Activated CD8-positive, alpha-beta T cell treated with anti-CD3 and anti-CD28 coated beads for 36 hours (primary cell): ENCODE results near the gene GLB1L2. TPM values are rescaled to one million over a fixed set of nuclear protein-coding genes. Genes with fewer than 3 reads are reported as not detected.

Experiments
- ATAC-seq: fragments of 200-7000 bp; cut with Tn5 transposase; one replicate; pipeline ENCODE4 v1.10.0; 2021; ENCODE audit warnings: mild to moderate bottlenecking, moderate library complexity
- CTCF ChIA-PET: fragments of 350-600 bp; sonication (Branson Sonifier 250); formaldehyde crosslinking; loops from one replicate; lab custom pipeline; 2021; ENCODE audit warnings: antibody characterized with exemption; lab: Charles Lee
- POLR2A ChIA-PET: fragments of 350-600 bp; sonication (Branson Sonifier 250); formaldehyde crosslinking; loops from one replicate; lab custom pipeline; 2021; ENCODE audit warnings: antibody characterized with exemption; lab: Charles Lee
- DNase-seq: peaks from one replicate; pipeline ENCODE4 v3.0.0-alpha.2; 2020
- H3K27ac Mint-ChIP-seq: one replicate; pipeline ENCODE4 v1.8.0; 2021; ENCODE audit warnings: mild to moderate bottlenecking, mixed read lengths
- H3K27me3 Mint-ChIP-seq: one replicate; pipeline ENCODE4 v1.8.0; 2021; ENCODE audit warnings: mixed read lengths
- H3K36me3 Mint-ChIP-seq: one replicate; pipeline ENCODE4 v1.8.0; 2021; ENCODE audit warnings: low read depth, mixed read lengths
- H3K4me1 Mint-ChIP-seq: one replicate; pipeline ENCODE4 v1.8.0; 2021; ENCODE audit warnings: low read depth, mixed read lengths
- H3K4me3 Mint-ChIP-seq: one replicate; pipeline ENCODE4 v1.8.0; 2021; ENCODE audit warnings: mild to moderate bottlenecking, moderate library complexity, mixed read lengths
- H3K9me3 Mint-ChIP-seq: one replicate; pipeline ENCODE4 v1.8.0; 2021; ENCODE audit warnings: mixed read lengths
- intact Hi-C: fragments of 100-400 bp; cut with micrococcal nuclease; formaldehyde crosslinking; loops from one replicate; pipeline ENCODE4 v1.10.0; 2022
- total RNA-seq, 2 experiments: library from RNA; stranded (reverse); gene quantifications; one replicate each; pipeline ENCODE4 v1.2.3, GENCODE V29; 2021
- TF ChIP-seq, protein P1 (sequence below): fragments of 200-600 bp; IDR thresholded peaks from one replicate; pipeline ENCODE4 v1.8.0; 2022; ENCODE audit warnings: antibody characterized with exemption, mild to moderate bottlenecking

Gene GLB1L2
- total RNA-seq, 2 experiments from 2014 or later = 4.7 to 6.0 TPM

DNA sequence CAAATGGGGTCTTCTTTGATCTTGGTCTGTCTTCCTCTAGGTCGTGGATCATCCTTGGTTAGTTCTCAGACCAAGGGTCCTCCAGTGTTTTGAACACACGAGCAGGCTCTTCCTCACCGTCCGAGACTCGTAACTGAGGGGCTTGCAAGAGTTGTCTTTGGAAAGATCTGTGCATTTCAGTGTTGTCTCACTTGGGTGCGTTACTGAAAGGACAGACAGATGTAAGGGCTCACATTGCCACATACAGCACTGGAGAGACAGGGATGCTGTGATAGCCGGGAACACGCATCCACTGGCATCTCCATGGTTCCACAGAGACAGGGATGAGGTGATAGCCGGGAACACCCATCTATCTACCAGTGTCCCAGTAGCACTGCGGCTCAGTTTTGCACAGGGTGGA lies 15.7 kb downstream of the GLB1L2 start:
- TF ChIP-seq, protein P1, sequence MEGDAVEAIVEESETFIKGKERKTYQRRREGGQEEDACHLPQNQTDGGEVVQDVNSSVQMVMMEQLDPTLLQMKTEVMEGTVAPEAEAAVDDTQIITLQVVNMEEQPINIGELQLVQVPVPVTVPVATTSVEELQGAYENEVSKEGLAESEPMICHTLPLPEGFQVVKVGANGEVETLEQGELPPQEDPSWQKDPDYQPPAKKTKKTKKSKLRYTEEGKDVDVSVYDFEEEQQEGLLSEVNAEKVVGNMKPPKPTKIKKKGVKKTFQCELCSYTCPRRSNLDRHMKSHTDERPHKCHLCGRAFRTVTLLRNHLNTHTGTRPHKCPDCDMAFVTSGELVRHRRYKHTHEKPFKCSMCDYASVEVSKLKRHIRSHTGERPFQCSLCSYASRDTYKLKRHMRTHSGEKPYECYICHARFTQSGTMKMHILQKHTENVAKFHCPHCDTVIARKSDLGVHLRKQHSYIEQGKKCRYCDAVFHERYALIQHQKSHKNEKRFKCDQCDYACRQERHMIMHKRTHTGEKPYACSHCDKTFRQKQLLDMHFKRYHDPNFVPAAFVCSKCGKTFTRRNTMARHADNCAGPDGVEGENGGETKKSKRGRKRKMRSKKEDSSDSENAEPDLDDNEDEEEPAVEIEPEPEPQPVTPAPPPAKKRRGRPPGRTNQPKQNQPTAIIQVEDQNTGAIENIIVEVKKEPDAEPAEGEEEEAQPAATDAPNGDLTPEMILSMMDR = no peak
- Mint-ChIP-seq H3K4me3 (no peak overlapping the region), H3K36me3 (no peaks in the 10 kb centered on the region), H3K4me1 (peaks cover 10% of the 10 kb centered on the region), H3K9me3 (no peaks in the 10 kb centered on the region), H3K27ac (no peak overlapping the region), H3K27me3 (no peaks in the 10 kb centered on the region)
- CTCF ChIA-PET = interaction anchor here (1.4 kb wide), 1 partner anchor 12 kb away, joined by 5 read pairs; no protein-coding TSS in a partner anchor
- ATAC-seq (no peak), DNase-seq (no peak)
- POLR2A ChIA-PET = interaction anchor here (1.2 kb wide), 1 partner anchor 14 kb away, joined by 3 read pairs; no protein-coding TSS in a partner anchor
- intact Hi-C loops = no loop called here

DNA sequence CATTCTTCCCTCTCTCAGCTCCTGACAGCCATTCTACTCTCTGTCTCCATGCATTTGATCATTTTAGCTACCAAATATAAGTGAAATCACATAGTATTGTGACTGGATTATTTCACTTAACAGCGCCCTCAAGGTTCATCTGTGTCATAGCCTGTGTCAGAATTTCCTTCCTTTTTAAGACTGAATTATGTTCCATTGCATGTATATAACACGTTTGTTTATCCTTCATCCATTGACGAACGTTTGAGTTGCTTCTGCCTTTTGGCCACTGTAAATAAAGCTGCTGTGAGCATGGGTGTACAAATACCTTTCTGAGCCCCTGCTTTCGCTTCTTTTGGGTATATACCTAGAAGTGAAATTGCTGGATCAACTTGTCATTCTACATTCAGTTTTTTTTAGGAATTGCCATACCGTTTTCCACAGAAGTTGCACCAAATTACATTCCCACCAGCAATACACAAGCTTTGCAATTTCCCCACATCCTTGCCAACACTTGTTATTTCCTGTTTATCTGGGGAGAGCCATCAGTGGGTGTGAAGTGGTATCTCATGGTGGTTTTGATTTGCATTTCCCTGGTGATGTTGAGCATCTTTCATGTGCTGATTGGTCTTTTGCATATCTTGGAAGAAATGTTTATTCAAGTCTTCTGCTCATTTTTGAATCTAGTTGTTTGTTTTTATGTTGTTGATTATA lies 17.5 kb downstream of the GLB1L2 start:
- ChIA-PET CTCF (interaction anchor here (1.5 kb wide), 1 partner anchor 73 kb away, joined by 5 read pairs; the partner anchor contains the start of gene GLB1L3), POLR2A (interaction anchor here (1.1 kb wide), 1 partner anchor 10 kb away, joined by 5 read pairs; no protein-coding TSS in a partner anchor)
- ATAC-seq (no peak), DNase-seq (no peak)
- H3K4me3 Mint-ChIP-seq = no peak overlapping the region
- H3K27ac Mint-ChIP-seq = no peak overlapping the region
- no peaks in the 10 kb centered on the region for H3K9me3 Mint-ChIP-seq
- peaks cover 4% of the 10 kb centered on the region for H3K36me3 Mint-ChIP-seq
- H3K27me3 Mint-ChIP-seq = no peaks in the 10 kb centered on the region
- TF ChIP-seq, protein P1 = no peak
- peaks cover 10% of the 10 kb centered on the region for H3K4me1 Mint-ChIP-seq
- intact Hi-C loops = no loop called here

DNA sequence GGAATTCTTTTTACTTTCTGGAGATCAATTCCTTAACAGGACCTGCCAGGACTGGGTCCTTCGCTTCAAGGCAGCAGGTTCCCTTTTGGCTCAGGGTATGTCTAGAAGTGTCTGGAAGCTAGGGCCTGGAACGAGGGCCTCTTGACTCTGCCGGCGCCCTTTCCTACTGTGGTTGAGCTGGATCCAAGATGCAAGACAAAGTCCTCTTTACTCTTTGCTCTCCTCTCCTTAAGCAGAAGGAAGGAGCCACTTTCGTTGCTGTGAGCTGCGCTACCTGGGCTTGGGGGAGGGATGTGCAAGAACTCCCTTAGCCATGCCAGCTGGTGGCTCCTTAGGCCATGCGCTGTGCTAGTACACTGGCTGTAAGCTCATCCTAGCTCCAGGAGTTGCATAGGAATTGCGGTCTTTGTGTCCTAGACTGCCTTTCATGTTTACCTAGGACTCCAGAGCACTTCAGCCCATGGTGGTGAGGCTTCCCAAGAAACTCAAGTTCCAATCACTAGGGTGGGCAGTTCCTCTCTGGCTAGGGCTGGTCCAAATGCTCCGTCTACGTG lies 18.1 kb downstream of the GLB1L2 start:
- ChIA-PET POLR2A (interaction anchor here (1.1 kb wide), 1 partner anchor 10 kb away, joined by 5 read pairs; no protein-coding TSS in a partner anchor), CTCF (interaction anchor here (1.5 kb wide), 1 partner anchor 74 kb away, joined by 5 read pairs; the partner anchor contains the start of gene GLB1L3)
- Mint-ChIP-seq H3K36me3 (peaks cover 4% of the 10 kb centered on the region), H3K4me1 (peaks cover 10% of the 10 kb centered on the region), H3K4me3 (no peak overlapping the region), H3K27ac (no peak overlapping the region), H3K9me3 (no peaks in the 10 kb centered on the region), H3K27me3 (no peaks in the 10 kb centered on the region)
- DNase-seq = no peak
- TF ChIP-seq, protein P1 = no peak
- intact Hi-C loops = no loop called here
- ATAC-seq = no peak

DNA sequence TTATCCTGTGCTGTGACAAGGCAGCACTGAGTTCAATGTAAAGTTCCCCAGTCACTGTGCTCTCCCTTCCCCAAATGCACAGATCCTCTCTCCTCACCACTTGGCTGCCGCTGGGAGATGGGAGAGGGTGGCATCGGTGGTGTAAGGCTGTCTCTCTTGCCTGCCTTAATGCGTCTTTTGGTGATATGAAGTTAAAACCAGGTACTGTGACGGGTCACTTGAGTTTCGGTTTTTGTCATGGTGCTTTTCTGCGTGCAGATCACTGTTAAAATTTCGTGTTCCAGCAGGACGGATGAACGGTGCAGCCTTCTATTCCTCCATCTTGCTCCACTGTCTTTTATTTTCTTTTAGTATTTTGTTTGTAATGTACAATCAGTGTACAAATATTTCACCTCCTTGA lies 18.6 kb downstream of the GLB1L2 start:
- TF ChIP-seq, protein P1 = no peak
- intact Hi-C loops = no loop called here
- no peak overlapping the region for H3K4me3 Mint-ChIP-seq
- DNase-seq (no peak), ATAC-seq (no peak)
- CTCF ChIA-PET = no interaction called here
- no peaks in the 10 kb centered on the region for H3K9me3 Mint-ChIP-seq
- H3K27me3 Mint-ChIP-seq = no peaks in the 10 kb centered on the region
- no peak overlapping the region for H3K27ac Mint-ChIP-seq
- POLR2A ChIA-PET = interaction anchor here (1.1 kb wide), 1 partner anchor 9 kb away, joined by 5 read pairs; no protein-coding TSS in a partner anchor
- H3K36me3 Mint-ChIP-seq = peaks cover 4% of the 10 kb centered on the region
- H3K4me1 Mint-ChIP-seq = peaks cover 10% of the 10 kb centered on the region

DNA sequence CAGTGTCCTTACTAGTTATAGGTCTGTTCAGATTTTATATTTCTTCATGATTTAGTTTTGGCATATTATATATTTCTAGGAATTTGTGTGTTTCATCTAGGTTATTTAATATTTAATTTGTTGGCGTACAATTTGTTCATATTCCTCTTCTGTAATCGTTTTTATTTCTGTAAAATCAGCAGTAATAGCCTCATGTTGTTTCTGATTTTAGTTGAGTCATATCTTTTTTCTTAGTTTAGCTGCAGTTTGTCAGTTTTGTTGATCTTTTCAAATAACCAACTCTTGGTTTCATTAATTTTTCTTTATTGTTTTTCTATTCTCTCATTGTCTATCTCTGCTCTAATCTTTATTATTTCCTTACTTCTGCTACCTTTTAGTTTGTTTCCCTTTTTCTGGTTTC lies 20.3 kb downstream of the GLB1L2 start:
- no peak overlapping the region for H3K4me3 Mint-ChIP-seq
- no peak for DNase-seq
- no peak overlapping the region for H3K27ac Mint-ChIP-seq
- H3K9me3 Mint-ChIP-seq = no peaks in the 10 kb centered on the region
- H3K4me1 Mint-ChIP-seq = peaks cover 10% of the 10 kb centered on the region
- CTCF ChIA-PET = no interaction called here
- H3K27me3 Mint-ChIP-seq = no peaks in the 10 kb centered on the region
- TF ChIP-seq, protein P1 = no peak
- no peak for ATAC-seq
- POLR2A ChIA-PET = no interaction called here
- intact Hi-C loops = no loop called here
- peaks cover 4% of the 10 kb centered on the region for H3K36me3 Mint-ChIP-seq
